SU-DHL-6 (cell line): ENCODE measurements around the gene HSPB2.

Source experiments
- EZH2phosphoT487 ChIP-seq: fragments of 200-600 bp; sonication (generic), shearing (Covaris generic); conservative IDR thresholded peaks from 2 replicates; pipeline ENCODE4 v1.6.1; 2018; ENCODE audit warnings: mild to moderate bottlenecking, antibody characterized with exemption, low read length, moderate library complexity, mixed read lengths
- TF ChIP-seq, protein P1 (sequence below): fragments of 200-600 bp; sonication (generic); IDR thresholded peaks from one replicate; pipeline ENCODE4 v1.5.1; 2017; ENCODE audit warnings: antibody characterized with exemption, mild to moderate bottlenecking, low read length, moderate library complexity; ENCODE audit not compliant: insufficient read depth, poor library complexity, severe bottlenecking

DNA sequence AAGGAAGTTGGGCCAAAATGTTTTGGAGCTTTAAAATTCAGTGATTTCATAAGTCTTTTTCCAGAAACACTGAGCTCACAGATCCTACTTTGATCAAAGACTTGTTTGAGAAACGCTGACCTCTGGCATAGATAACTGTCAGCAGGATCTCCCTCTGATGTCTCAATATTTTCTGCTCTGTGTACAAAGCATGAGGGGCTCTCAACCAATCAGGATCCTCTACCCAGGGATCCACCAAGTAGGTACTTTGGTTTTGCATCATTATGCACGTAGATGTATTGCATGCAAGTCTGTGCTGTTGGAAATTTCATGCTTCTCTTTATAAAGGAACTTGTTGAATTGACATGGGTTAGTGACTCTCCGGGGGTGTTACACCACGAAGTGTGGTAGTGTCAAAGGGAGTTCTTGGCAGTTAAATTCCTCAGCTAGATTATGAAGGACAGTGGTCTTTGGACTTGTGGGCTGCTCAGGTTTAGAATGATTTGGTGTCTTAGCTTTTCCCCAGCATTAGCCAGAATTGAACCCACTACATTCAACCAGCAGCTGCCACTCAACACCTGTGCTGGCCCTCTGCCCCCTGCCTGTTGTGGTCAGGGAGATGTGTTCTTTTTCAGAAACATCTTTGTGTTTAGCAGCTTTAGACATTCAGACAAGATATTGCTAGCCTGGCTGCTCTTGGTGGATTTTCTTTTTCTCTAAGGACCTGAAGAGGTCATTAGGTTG lies 22.9 kb downstream of the HSPB2 start:
- TF ChIP-seq, protein P1, sequence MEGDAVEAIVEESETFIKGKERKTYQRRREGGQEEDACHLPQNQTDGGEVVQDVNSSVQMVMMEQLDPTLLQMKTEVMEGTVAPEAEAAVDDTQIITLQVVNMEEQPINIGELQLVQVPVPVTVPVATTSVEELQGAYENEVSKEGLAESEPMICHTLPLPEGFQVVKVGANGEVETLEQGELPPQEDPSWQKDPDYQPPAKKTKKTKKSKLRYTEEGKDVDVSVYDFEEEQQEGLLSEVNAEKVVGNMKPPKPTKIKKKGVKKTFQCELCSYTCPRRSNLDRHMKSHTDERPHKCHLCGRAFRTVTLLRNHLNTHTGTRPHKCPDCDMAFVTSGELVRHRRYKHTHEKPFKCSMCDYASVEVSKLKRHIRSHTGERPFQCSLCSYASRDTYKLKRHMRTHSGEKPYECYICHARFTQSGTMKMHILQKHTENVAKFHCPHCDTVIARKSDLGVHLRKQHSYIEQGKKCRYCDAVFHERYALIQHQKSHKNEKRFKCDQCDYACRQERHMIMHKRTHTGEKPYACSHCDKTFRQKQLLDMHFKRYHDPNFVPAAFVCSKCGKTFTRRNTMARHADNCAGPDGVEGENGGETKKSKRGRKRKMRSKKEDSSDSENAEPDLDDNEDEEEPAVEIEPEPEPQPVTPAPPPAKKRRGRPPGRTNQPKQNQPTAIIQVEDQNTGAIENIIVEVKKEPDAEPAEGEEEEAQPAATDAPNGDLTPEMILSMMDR: no peak
- no peak for TF ChIP-seq EZH2phosphoT487
